Neural crest cell (in vitro differentiated cells): ENCODE measurements around the gene GPR35. TPM values are rescaled to one million over a fixed set of nuclear protein-coding genes. Genes with fewer than 3 reads are reported as not detected.

Experiments
- DNase-seq: peaks from one replicate; pipeline ENCODE4 v3.0.0; 2021; ENCODE audit warnings: low read depth, mixed read lengths, low spot score
- H3K27ac Mint-ChIP-seq: one replicate; pipeline ENCODE4 v1.8.0; 2021; ENCODE audit warnings: mild to moderate bottlenecking, mixed read lengths; ENCODE audit not compliant: unreplicated experiment
- H3K27me3 Mint-ChIP-seq: 2 replicates; pipeline ENCODE4 v1.8.0; 2021; ENCODE audit warnings: low read depth, mild to moderate bottlenecking, mixed read lengths
- H3K36me3 Mint-ChIP-seq: 2 replicates; pipeline ENCODE4 v1.8.0; 2021; ENCODE audit warnings: low read depth, mild to moderate bottlenecking, mixed read lengths
- H3K4me1 Mint-ChIP-seq: 2 replicates; pipeline ENCODE4 v1.8.0; 2021; ENCODE audit warnings: mixed read lengths
- H3K4me3 Mint-ChIP-seq: one replicate; pipeline ENCODE4 v1.8.0; 2021; ENCODE audit warnings: mild to moderate bottlenecking, mixed read lengths
- H3K9me3 Mint-ChIP-seq: 2 replicates; pipeline ENCODE4 v1.8.0; 2021; ENCODE audit warnings: mixed read lengths
- total RNA-seq: library from RNA; stranded (reverse); gene quantifications from 2 replicates; pipeline ENCODE4 v1.2.1, GENCODE V29; 2021
- TF ChIP-seq, protein P1 (sequence below): fragments of 200-600 bp; sonication (generic); conservative IDR thresholded peaks from 2 replicates; pipeline ENCODE4 v1.5.0; 2021; ENCODE audit warnings: antibody characterized with exemption, mild to moderate bottlenecking

The GPR35 gene
- total RNA-seq, 1 donor from 2014 or later, result 1.7 TPM

GRCh38 chr2:240604939-240605716 lies 20.2 kb upstream of the GPR35 start:
- no peak for DNase-seq
- TF ChIP-seq, protein P1, sequence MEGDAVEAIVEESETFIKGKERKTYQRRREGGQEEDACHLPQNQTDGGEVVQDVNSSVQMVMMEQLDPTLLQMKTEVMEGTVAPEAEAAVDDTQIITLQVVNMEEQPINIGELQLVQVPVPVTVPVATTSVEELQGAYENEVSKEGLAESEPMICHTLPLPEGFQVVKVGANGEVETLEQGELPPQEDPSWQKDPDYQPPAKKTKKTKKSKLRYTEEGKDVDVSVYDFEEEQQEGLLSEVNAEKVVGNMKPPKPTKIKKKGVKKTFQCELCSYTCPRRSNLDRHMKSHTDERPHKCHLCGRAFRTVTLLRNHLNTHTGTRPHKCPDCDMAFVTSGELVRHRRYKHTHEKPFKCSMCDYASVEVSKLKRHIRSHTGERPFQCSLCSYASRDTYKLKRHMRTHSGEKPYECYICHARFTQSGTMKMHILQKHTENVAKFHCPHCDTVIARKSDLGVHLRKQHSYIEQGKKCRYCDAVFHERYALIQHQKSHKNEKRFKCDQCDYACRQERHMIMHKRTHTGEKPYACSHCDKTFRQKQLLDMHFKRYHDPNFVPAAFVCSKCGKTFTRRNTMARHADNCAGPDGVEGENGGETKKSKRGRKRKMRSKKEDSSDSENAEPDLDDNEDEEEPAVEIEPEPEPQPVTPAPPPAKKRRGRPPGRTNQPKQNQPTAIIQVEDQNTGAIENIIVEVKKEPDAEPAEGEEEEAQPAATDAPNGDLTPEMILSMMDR, result no peak
- H3K27ac Mint-ChIP-seq, result no peak overlapping the region
- peaks cover 7% of the 10 kb centered on the region for H3K4me1 Mint-ChIP-seq
- no peaks in the 10 kb centered on the region for H3K27me3 Mint-ChIP-seq
- no peaks in the 10 kb centered on the region for H3K9me3 Mint-ChIP-seq
- H3K36me3 Mint-ChIP-seq, result no peaks in the 10 kb centered on the region
- no peak overlapping the region for H3K4me3 Mint-ChIP-seq

- no peaks in the 10 kb centered on the region for H3K9me3 Mint-ChIP-seq
- no peaks in the 10 kb centered on the region for H3K27me3 Mint-ChIP-seq
- no peaks in the 10 kb centered on the region for H3K36me3 Mint-ChIP-seq
- H3K4me3 Mint-ChIP-seq, result no peak overlapping the region
- TF ChIP-seq, protein P1, result no peak
- H3K27ac Mint-ChIP-seq, result peak overlapping the region; percentile 50
- H3K4me1 Mint-ChIP-seq, result peaks cover 7% of the 10 kb centered on the region
- DNase-seq, result no peak
Observed at GRCh38 chr2:240605867-240606743, 19.2 kb upstream of the GPR35 start.

DNA sequence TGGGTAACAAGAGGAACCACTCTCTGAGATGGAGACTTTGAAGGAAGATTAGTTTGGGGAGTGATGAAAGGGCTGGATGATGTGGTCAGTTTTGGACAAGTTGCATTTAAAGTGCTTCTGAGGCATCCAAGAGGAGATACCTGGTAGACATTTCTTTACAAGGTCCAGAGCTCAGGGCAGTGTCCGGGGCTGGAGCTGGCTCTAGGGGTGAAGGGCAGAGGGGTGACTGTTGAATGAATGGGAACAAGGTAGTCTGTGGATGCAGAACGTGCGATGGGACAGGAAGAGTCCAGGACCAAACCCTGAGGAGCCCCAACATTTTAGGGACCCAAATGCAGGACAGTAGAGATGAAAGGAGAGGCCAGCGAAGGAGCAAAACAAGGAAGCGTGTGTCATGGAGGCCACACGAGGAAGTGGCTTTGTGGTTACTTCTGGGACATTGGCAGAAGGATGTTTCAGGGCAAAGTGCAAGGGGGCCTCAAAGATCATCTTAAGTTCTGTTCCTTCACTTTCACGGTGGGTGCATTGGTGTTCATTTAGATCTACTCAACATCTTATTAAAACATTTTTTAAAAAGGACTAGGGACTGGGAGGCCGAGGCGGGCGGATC lies 13.6 kb upstream of the GPR35 start:
- no peaks in the 10 kb centered on the region for H3K27me3 Mint-ChIP-seq
- H3K9me3 Mint-ChIP-seq, result no peaks in the 10 kb centered on the region
- H3K36me3 Mint-ChIP-seq, result peaks cover 1% of the 10 kb centered on the region
- H3K4me3 Mint-ChIP-seq, result no peak overlapping the region
- no peak overlapping the region for H3K27ac Mint-ChIP-seq
- DNase-seq, result no peak
- TF ChIP-seq, protein P1, result no peak
- no peaks in the 10 kb centered on the region for H3K4me1 Mint-ChIP-seq

GRCh38 chr2:240613781-240614180 lies 11.5 kb upstream of the GPR35 start:
- peaks cover 11% of the 10 kb centered on the region for H3K36me3 Mint-ChIP-seq
- no peaks in the 10 kb centered on the region for H3K27me3 Mint-ChIP-seq
- peaks cover 7% of the 10 kb centered on the region for H3K9me3 Mint-ChIP-seq
- H3K4me3 Mint-ChIP-seq, result no peak overlapping the region
- DNase-seq, result no peak
- no peak overlapping the region for H3K27ac Mint-ChIP-seq
- H3K4me1 Mint-ChIP-seq, result no peaks in the 10 kb centered on the region
- TF ChIP-seq, protein P1, result no peak

GRCh38 chr2:240614391-240614790 lies 10.9 kb upstream of the GPR35 start:
- no peaks in the 10 kb centered on the region for H3K4me1 Mint-ChIP-seq
- no peak for DNase-seq
- peaks cover 14% of the 10 kb centered on the region for H3K36me3 Mint-ChIP-seq
- peaks cover 7% of the 10 kb centered on the region for H3K9me3 Mint-ChIP-seq
- TF ChIP-seq, protein P1, result no peak
- no peaks in the 10 kb centered on the region for H3K27me3 Mint-ChIP-seq
- no peak overlapping the region for H3K27ac Mint-ChIP-seq
- no peak overlapping the region for H3K4me3 Mint-ChIP-seq
